Fibroblast of the aortic adventitia (primary cell): ENCODE measurements around the gene CYP2W1. TPM values are rescaled to one million over a fixed set of nuclear protein-coding genes. Genes with fewer than 3 reads are reported as not detected.

Experiments
- DNase-seq: peaks from one replicate; pipeline ENCODE4 v3.0.0-alpha.2; 2010; ENCODE audit warnings: low read depth
- H3K4me3 ChIP-seq: 2 replicates; pipeline ENCODE4 v1.5.1; 2011; ENCODE audit warnings: low read depth, mild to moderate bottlenecking, control low read depth, low read length, moderate library complexity
- total RNA-seq: library from RNA; depleted of rRNA; stranded (reverse); fragments of >200 nt; gene quantifications from 2 replicates; pipeline ENCODE4 v1.2.3, GENCODE V29; 2012; ENCODE audit warnings: low replicate concordance
- TF ChIP-seq, protein P1 (sequence below): IDR thresholded peaks from 2 replicates; pipeline ENCODE4 v1.5.1; 2011; ENCODE audit warnings: mild to moderate bottlenecking, low read length, control low read depth, inconsistent platforms; ENCODE audit not compliant: insufficient read depth

Gene CYP2W1
- total RNA-seq, 1 donor, result not detected

- no peak for DNase-seq
- TF ChIP-seq, protein P1, sequence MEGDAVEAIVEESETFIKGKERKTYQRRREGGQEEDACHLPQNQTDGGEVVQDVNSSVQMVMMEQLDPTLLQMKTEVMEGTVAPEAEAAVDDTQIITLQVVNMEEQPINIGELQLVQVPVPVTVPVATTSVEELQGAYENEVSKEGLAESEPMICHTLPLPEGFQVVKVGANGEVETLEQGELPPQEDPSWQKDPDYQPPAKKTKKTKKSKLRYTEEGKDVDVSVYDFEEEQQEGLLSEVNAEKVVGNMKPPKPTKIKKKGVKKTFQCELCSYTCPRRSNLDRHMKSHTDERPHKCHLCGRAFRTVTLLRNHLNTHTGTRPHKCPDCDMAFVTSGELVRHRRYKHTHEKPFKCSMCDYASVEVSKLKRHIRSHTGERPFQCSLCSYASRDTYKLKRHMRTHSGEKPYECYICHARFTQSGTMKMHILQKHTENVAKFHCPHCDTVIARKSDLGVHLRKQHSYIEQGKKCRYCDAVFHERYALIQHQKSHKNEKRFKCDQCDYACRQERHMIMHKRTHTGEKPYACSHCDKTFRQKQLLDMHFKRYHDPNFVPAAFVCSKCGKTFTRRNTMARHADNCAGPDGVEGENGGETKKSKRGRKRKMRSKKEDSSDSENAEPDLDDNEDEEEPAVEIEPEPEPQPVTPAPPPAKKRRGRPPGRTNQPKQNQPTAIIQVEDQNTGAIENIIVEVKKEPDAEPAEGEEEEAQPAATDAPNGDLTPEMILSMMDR, result no peak
- no peak overlapping the region for H3K4me3 ChIP-seq
These were observed 2.1 kb downstream of the CYP2W1 start for GRCh38 chr7:985127-985416.

DNA sequence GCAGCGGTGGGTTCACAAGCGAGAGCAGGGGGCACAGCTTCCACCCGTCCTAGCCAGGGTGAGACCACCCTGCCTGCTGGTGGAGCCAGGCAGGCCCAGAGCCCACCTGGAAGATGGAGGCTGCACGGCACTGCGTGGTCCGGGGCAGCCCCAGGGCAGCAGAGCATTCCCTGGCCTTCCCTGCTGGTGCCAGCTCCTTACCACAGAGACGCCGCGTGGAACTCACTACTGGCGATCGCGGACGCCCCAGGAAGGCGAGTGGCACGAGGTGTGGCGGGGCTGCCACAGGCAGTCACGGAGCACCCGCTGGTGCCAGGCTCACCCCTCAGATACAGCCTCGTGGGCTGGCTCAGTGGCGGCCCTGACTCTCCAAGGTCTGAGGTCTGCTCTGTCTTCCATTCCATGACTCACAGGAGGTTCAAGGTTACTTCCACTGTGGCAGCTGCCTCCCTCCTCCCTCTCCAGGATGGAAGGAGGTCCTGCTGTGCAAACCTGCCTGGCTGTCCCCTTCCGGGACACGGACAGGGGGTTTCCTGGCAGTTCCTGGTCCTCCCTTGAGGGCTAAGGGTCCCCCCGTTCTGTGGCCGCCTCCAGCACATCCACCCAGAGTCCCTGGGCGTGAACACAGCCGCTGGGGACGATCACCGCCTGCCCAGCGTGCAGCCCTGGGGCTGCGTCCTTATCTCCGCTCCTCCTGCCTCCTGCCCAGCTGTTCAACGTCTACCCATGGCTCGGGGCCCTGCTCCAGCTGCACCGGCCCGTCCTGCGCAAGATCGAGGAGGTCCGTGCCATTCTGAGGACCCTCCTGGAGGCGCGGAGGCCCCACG lies 3.1 kb downstream of the CYP2W1 start:
- DNase-seq, result peak; percentile 21
- TF ChIP-seq, protein P1, result no peak
- no peak overlapping the region for H3K4me3 ChIP-seq

GRCh38 chr7:986766-987751 lies 4.1 kb downstream of the CYP2W1 start:
- no peak for DNase-seq
- H3K4me3 ChIP-seq, result no peak overlapping the region
- TF ChIP-seq, protein P1, result no peak

DNA sequence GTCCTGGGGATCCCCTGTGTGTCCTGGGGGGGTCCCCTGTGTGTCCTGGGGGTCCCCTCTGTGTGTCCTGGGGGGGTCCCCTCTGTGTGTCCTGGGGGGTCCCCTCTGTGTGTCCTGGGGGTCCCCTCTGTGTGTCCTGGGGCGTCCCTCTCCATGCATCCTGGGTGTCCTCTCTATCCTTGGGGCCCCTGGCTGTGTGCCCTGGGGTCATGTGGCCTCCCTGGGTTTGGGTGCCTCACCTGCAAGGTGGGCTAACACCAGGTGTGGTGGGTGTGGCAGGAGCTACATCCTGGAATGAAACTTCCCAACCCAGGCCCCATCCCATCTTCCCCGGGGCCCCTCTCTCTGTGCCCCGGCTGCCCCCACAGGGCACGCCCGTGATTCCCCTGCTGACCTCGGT lies 4.9 kb downstream of the CYP2W1 start:
- H3K4me3 ChIP-seq, result no peak overlapping the region
- TF ChIP-seq, protein P1, result no peak
- DNase-seq, result no peak

- TF ChIP-seq, protein P1, result no peak
- no peak for DNase-seq
These were observed 5.5 kb downstream of the CYP2W1 start for GRCh38 chr7:988426-988911.

DNA sequence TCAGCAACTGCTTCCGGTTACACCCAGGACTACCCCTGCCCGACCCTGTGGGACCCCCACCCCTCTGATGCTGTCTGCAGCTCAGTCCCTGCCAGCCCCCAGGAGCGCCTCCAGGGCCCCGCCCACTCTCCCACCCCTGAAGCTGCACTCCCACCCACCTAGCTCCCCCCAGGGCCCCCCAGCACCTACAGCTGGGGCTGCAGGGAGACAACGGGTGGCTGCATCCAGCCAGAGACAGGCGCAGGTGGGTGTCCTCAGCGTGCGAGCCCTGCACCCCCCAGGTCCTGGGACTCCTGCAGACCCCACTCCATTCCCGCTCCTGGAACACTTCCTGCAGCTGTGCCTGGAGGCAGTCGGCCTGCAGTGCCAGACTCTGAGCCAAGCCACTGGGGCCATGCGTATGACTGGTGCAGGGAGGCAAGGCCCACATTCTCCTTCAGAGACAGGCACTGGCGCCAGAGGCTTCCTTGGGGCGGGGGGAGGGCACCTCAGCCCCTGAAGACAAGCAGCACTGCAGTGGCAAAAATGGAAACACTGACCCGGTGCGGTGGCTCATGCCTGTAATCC lies 6.1 kb downstream of the CYP2W1 start:
- DNase-seq, result no peak
- TF ChIP-seq, protein P1, result no peak
- H3K4me3 ChIP-seq, result no peak overlapping the region

More at GRCh38 chr7:988426-988911, 5.5 kb downstream of the CYP2W1 start:
- H3K4me3 ChIP-seq, result no peak overlapping the region
